Neural cell (in vitro differentiated cells): ENCODE measurements around the gene MFF.
"Not testable (repeated sequence)": the region's sequence is repeated elsewhere in the genome, so short reads cannot be mapped to it uniquely, and the experiment has no call there.

Source experiments
- CTCF ChIP-seq: fragments of 450-650 bp; IDR thresholded peaks from 2 replicates; pipeline ENCODE4 v1.5.1; 2014; ENCODE audit warnings: antibody characterized with exemption, mild to moderate bottlenecking, moderate library complexity; ENCODE audit not compliant: poor library complexity, severe bottlenecking
- EZH2 ChIP-seq: fragments of 200-600, 300-800 bp; shearing (Covaris generic), sonication (generic); IDR thresholded peaks from 2 replicates; pipeline ENCODE4 v1.6.1; 2014; ENCODE audit warnings: antibody characterized with exemption, low read length, borderline replicate concordance, mild to moderate bottlenecking; ENCODE audit not compliant: insufficient read depth, poor library complexity, severe bottlenecking
- MXI1 ChIP-seq: fragments of 450-650 bp; conservative IDR thresholded peaks from 2 replicates; pipeline ENCODE4 v1.6.1; 2014; ENCODE audit warnings: antibody characterized with exemption, mild to moderate bottlenecking; ENCODE audit not compliant: poor library complexity, severe bottlenecking
- POLR2AphosphoS5 ChIP-seq: IDR thresholded peaks from 2 replicates; pipeline ENCODE4 v1.6.1; 2012
- REST ChIP-seq: IDR thresholded peaks from 2 replicates; pipeline ENCODE4 v1.6.1; 2012; ENCODE audit warnings: borderline replicate concordance
- SMC3 ChIP-seq: fragments of 450-650 bp; conservative IDR thresholded peaks from 2 replicates; pipeline ENCODE4 v1.6.1; 2014; ENCODE audit warnings: antibody characterized with exemption, mild to moderate bottlenecking, moderate library complexity; ENCODE audit not compliant: poor library complexity

GRCh38 chr2:227364585-227365263 is 39.7 kb downstream of the MFF start:
- not testable (repeated sequence) for TF ChIP-seq CTCF, SMC3, POLR2AphosphoS5, EZH2, MXI1, REST
